Neural progenitor cell (in vitro differentiated cells): ENCODE data around the gene SPDYE6. TPM values are rescaled to one million over a fixed set of nuclear protein-coding genes. Genes with fewer than 3 reads are reported as not detected.

Experiments
- DNase-seq: peaks from one replicate; pipeline ENCODE4 v3.0.0-alpha.2; 2016; ENCODE audit warnings: low spot score
- H2AFZ ChIP-seq: fragments of 200-600 bp; sonication (generic); replicated peaks from 2 replicates; pipeline ENCODE4 v1.6.1; 2016; ENCODE audit warnings: antibody characterized with exemption
- H3F3A ChIP-seq: fragments of 200-600 bp; sonication (generic); 2 replicates; pipeline ENCODE4 v1.6.1; 2016; ENCODE audit warnings: antibody characterized with exemption, low read depth
- H3K27ac ChIP-seq: fragments of 200-600 bp; sonication (generic); 2 replicates; pipeline ENCODE4 v1.5.1; 2016; ENCODE audit warnings: mild to moderate bottlenecking
- H3K27me3 ChIP-seq: fragments of 200-600 bp; sonication (generic); 2 replicates; pipeline ENCODE4 v1.6.1; 2016; ENCODE audit warnings: mild to moderate bottlenecking, moderate library complexity
- H3K36me3 ChIP-seq: fragments of 200-600 bp; sonication (generic); 2 replicates; pipeline ENCODE4 v1.5.1; 2016
- H3K4me1 ChIP-seq: fragments of 200-600 bp; sonication (generic); 2 replicates; pipeline ENCODE4 v1.6.1; 2016; ENCODE audit warnings: mixed run types
- H3K4me2 ChIP-seq: fragments of 200-600 bp; sonication (generic); 2 replicates; pipeline ENCODE4 v1.6.1; 2016
- H3K4me3 ChIP-seq: fragments of 200-600 bp; sonication (generic); 2 replicates; pipeline ENCODE4 v1.5.1; 2016
- H3K79me2 ChIP-seq: fragments of 200-600 bp; sonication (generic); 2 replicates; pipeline ENCODE4 v1.6.1; 2016; ENCODE audit warnings: low read depth
- H3K9ac ChIP-seq: fragments of 200-600 bp; sonication (generic); 2 replicates; pipeline ENCODE4 v1.6.1; 2016
- H3K9me3 ChIP-seq: fragments of 200-600 bp; sonication (generic); 2 replicates; pipeline ENCODE4 v1.5.1; 2016; ENCODE audit warnings: low read depth
- H4K20me1 ChIP-seq: fragments of 200-600 bp; sonication (generic); 2 replicates; pipeline ENCODE4 v1.6.1; 2016; ENCODE audit warnings: low read depth
- H3K27ac Mint-ChIP-seq: 3 replicates; pipeline ENCODE4 v1.8.0; 2021; ENCODE audit warnings: mixed read lengths
- H3K27me3 Mint-ChIP-seq: 2 replicates; pipeline ENCODE4 v1.8.0; 2022; ENCODE audit warnings: low read depth, mild to moderate bottlenecking, inconsistent platforms, moderate library complexity, mixed read lengths; ENCODE audit not compliant: insufficient read depth
- H3K36me3 Mint-ChIP-seq: 3 replicates; pipeline ENCODE4 v1.8.0; 2021; ENCODE audit warnings: mixed read lengths
- H3K4me1 Mint-ChIP-seq: 3 replicates; pipeline ENCODE4 v1.8.0; 2021; ENCODE audit warnings: mixed read lengths
- H3K4me3 Mint-ChIP-seq: 3 replicates; pipeline ENCODE4 v1.8.0; 2021; ENCODE audit warnings: mild to moderate bottlenecking, moderate library complexity, mixed read lengths
- H3K9me3 Mint-ChIP-seq: 3 replicates; pipeline ENCODE4 v1.8.0; 2020; ENCODE audit warnings: mixed read lengths
- CTCF ChIP-seq: fragments of 200-600 bp; sonication (generic); IDR thresholded peaks from 2 replicates; pipeline ENCODE4 v1.5.1; 2017; ENCODE audit warnings: antibody characterized with exemption, mild to moderate bottlenecking
- EZH2 ChIP-seq: fragments of 200-600 bp; sonication (generic); IDR thresholded peaks from 2 replicates; pipeline ENCODE4 v1.6.1; 2017; ENCODE audit warnings: antibody characterized with exemption, mild to moderate bottlenecking, moderate library complexity
- EZH2phosphoT487 ChIP-seq: fragments of 200-600 bp; sonication (generic); IDR thresholded peaks from 2 replicates; pipeline ENCODE4 v1.6.1; 2017; ENCODE audit warnings: antibody characterized with exemption
- total RNA-seq: library from RNA; depleted of rRNA; stranded (reverse); fragments of >200 nt; gene quantifications from 2 replicates; pipeline ENCODE4 v1.2.3, GENCODE V29; 2015; ENCODE audit warnings: low replicate concordance

SPDYE6 gene
- total RNA-seq, 1 donor from 2014 or later, result not detected

GRCh38 chr7:102395873-102396709 is 39.8 kb upstream of the SPDYE6 start, which contains the start of gene PRKRIP1:
Gene PRKRIP1 (plus strand): TSS chr7:102396363. CDS start chr7:102396412, 49 bp downstream.
- peak within 1 kb of the TSS; percentile 78 for H3K4me3 ChIP-seq
- H3K27ac ChIP-seq, result peak within 1 kb of the TSS; percentile 92
- H3K9me3 Mint-ChIP-seq, result no peaks in the 10 kb centered on the region
- no peaks in the 10 kb centered on the region for H3K9me3 ChIP-seq
- H3K79me2 ChIP-seq, result peaks cover 13% of the 10 kb centered on the region
- H3K36me3 Mint-ChIP-seq, result peaks cover 16% of the 10 kb centered on the region
- peak within 1 kb of the TSS; percentile 98 for H3K27ac Mint-ChIP-seq
- DNase-seq, result peak; percentile 98
- H3K9ac ChIP-seq, result peak within 1 kb of the TSS; percentile 89
- H3K27me3 ChIP-seq, result no peaks in the 10 kb centered on the region
- peaks cover 8% of the 10 kb centered on the region for H3K36me3 ChIP-seq
- peak within 1 kb of the TSS; percentile 97 for H3K4me2 ChIP-seq
- peak within 1 kb of the TSS; percentile 83 for H2AFZ ChIP-seq
- no peaks in the 10 kb centered on the region for H4K20me1 ChIP-seq
- TF ChIP-seq EZH2phosphoT487, result no peak
- no peak for TF ChIP-seq CTCF
- no peak for TF ChIP-seq EZH2
- peaks cover 11% of the 10 kb centered on the region for H3K27me3 Mint-ChIP-seq
- peaks cover 26% of the 10 kb centered on the region for H3F3A ChIP-seq
- H3K4me1 Mint-ChIP-seq, result peaks cover 19% of the 10 kb centered on the region
- H3K4me1 ChIP-seq, result peaks cover 5% of the 10 kb centered on the region
- peak within 1 kb of the TSS; percentile 90 for H3K4me3 Mint-ChIP-seq

- Histone ChIP-seq H3K9ac (peak overlapping the region; percentile 71), H3K36me3 (peaks cover 4% of the 10 kb centered on the region), H3K4me1 (peaks cover 5% of the 10 kb centered on the region), H3K4me2 (peak overlapping the region; percentile 97), H2AFZ (peak overlapping the region; percentile 83), H3F3A (peaks cover 26% of the 10 kb centered on the region), H3K27me3 (no peaks in the 10 kb centered on the region), H3K4me3 (peak overlapping the region; percentile 78), H3K9me3 (no peaks in the 10 kb centered on the region), H3K27ac (peak overlapping the region; percentile 92), H4K20me1 (no peaks in the 10 kb centered on the region), H3K79me2 (peaks cover 13% of the 10 kb centered on the region)
- DNase-seq, result no peak
- Mint-ChIP-seq H3K27me3 (peaks cover 11% of the 10 kb centered on the region), H3K4me3 (peak overlapping the region; percentile 90), H3K36me3 (peaks cover 13% of the 10 kb centered on the region), H3K4me1 (peaks cover 19% of the 10 kb centered on the region), H3K9me3 (no peaks in the 10 kb centered on the region), H3K27ac (peak overlapping the region; percentile 98)
- no peak for TF ChIP-seq CTCF
- TF ChIP-seq EZH2, result no peak
- TF ChIP-seq EZH2phosphoT487, result no peak
These were observed 39.3 kb upstream of the SPDYE6 start for GRCh38 chr7:102395592-102395872.

GRCh38 chr7:102393467-102393866 is 37.2 kb upstream of the SPDYE6 start:
- no peak overlapping the region for H3K4me3 ChIP-seq
- H3F3A ChIP-seq, result peaks cover 28% of the 10 kb centered on the region
- Mint-ChIP-seq H3K4me3 (no peak overlapping the region), H3K36me3 (peaks cover 8% of the 10 kb centered on the region), H3K9me3 (no peaks in the 10 kb centered on the region), H3K27ac (no peak overlapping the region), H3K4me1 (peaks cover 19% of the 10 kb centered on the region), H3K27me3 (peaks cover 11% of the 10 kb centered on the region)
- no peaks in the 10 kb centered on the region for H3K36me3 ChIP-seq
- H3K4me2 ChIP-seq, result no peak overlapping the region
- peaks cover 5% of the 10 kb centered on the region for H3K4me1 ChIP-seq
- H3K27me3 ChIP-seq, result no peaks in the 10 kb centered on the region
- peaks cover 13% of the 10 kb centered on the region for H3K79me2 ChIP-seq
- no peaks in the 10 kb centered on the region for H3K9me3 ChIP-seq
- no peak overlapping the region for H3K9ac ChIP-seq
- TF ChIP-seq CTCF, result no peak
- no peak for TF ChIP-seq EZH2
- TF ChIP-seq EZH2phosphoT487, result no peak
- H4K20me1 ChIP-seq, result no peaks in the 10 kb centered on the region
- no peak overlapping the region for H3K27ac ChIP-seq
- H2AFZ ChIP-seq, result no peak overlapping the region
- no peak for DNase-seq
